ENCODE results near the gene KIF12. TPM values are rescaled to one million over a fixed set of nuclear protein-coding genes. Genes with fewer than 3 reads are reported as not detected.
"Not testable (repeated sequence)": the region's sequence is repeated elsewhere in the genome, so short reads cannot be mapped to it uniquely, and the experiment has no call there.

The KIF12 gene
- total RNA-seq, 2 donors from 2014 or later: not detected

GRCh38 chr9:114047717-114048116 lies 51.4 kb downstream of the KIF12 start:
- ATAC-seq (no peak), DNase-seq (no peak)
- Mint-ChIP-seq H3K27me3 (peaks cover 12% of the 10 kb centered on the region), H3K4me3 (no peak overlapping the region), H3K27ac (no peak overlapping the region), H3K4me1 (no peaks in the 10 kb centered on the region), H3K36me3 (ENCODE audit: low read depth) (no peaks in the 10 kb centered on the region)
- H3K9me3 ChIP-seq (ENCODE audit: control insufficient read depth, low read length, poor library complexity, severe bottlenecking): no peaks in the 10 kb centered on the region

- H3K27ac Mint-ChIP-seq: no peak overlapping the region
- no peak overlapping the region for H3K4me3 Mint-ChIP-seq
- H3K36me3 Mint-ChIP-seq (ENCODE audit: low read depth): no peaks in the 10 kb centered on the region
- no peaks in the 10 kb centered on the region for H3K4me1 Mint-ChIP-seq
- H3K27me3 Mint-ChIP-seq: peaks cover 12% of the 10 kb centered on the region
- ATAC-seq: no peak
- no peaks in the 10 kb centered on the region for H3K9me3 ChIP-seq (ENCODE audit: control insufficient read depth, low read length, poor library complexity, severe bottlenecking)
- no peak for DNase-seq
Measured at GRCh38 chr9:114046875-114047274, 52.2 kb downstream of the KIF12 start.

- ATAC-seq (no peak), DNase-seq (no peak)
- no peaks in the 10 kb centered on the region for H3K4me1 Mint-ChIP-seq
- no peak overlapping the region for H3K27ac Mint-ChIP-seq
- no peak overlapping the region for H3K4me3 Mint-ChIP-seq
- H3K27me3 Mint-ChIP-seq: peaks cover 12% of the 10 kb centered on the region
- H3K9me3 ChIP-seq (ENCODE audit: control insufficient read depth, low read length, poor library complexity, severe bottlenecking): no peaks in the 10 kb centered on the region
- no peaks in the 10 kb centered on the region for H3K36me3 Mint-ChIP-seq (ENCODE audit: low read depth)
Measured at GRCh38 chr9:114046237-114046755, 52.8 kb downstream of the KIF12 start.

GRCh38 chr9:114043660-114044059 lies 55.4 kb downstream of the KIF12 start:
- not testable (repeated sequence) for ATAC-seq; H3K4me3 Mint-ChIP-seq; H3K4me1 Mint-ChIP-seq; DNase-seq; H3K27ac Mint-ChIP-seq; H3K9me3 ChIP-seq (ENCODE audit: control insufficient read depth, low read length, poor library complexity, severe bottlenecking); H3K36me3 Mint-ChIP-seq (ENCODE audit: low read depth)
- H3K27me3 Mint-ChIP-seq: peaks cover 12% of the 10 kb centered on the region

Other genes starting within 250 kb of the KIF12 start
- 1 to 10 TPM in 1 of 2 donors, under 1 TPM in 1; 0.60 to 1.7 TPM for gene ZNF618, start 223.0 kb downstream of the KIF12 start, total RNA-seq
- gene AMBP, start 21.0 kb downstream of the KIF12 start, total RNA-seq: not detected
- gene COL27A1, start 56.2 kb upstream of the KIF12 start, total RNA-seq: 1 to 10 TPM; 1.2 to 1.3 TPM
- not detected for gene ORM1, start 223.8 kb upstream of the KIF12 start, total RNA-seq
- gene ORM2, start 230.6 kb upstream of the KIF12 start, total RNA-seq: not detected

All from T-helper 17 cell (primary cell).